ENCODE measurements around the gene VPS50. TPM values are rescaled to one million over a fixed set of nuclear protein-coding genes. Genes with fewer than 3 reads are reported as not detected.

VPS50 gene
- total and polyA plus RNA-seq, 2 donors from 2014 or later = 12.9 to 33.8 TPM

- H3K27me3 ChIP-seq (ENCODE audit: control insufficient read depth, insufficient read depth, low read length) = no peaks in the 10 kb centered on the region
- no peaks in the 10 kb centered on the region for H3K9me3 ChIP-seq (ENCODE audit: control insufficient read depth in 2 of 3, insufficient read depth in 1 of 3, low read length in 3 of 3)
- DNase-seq (no peak), FAIRE-seq (no peak)
- H3K4me3 ChIP-seq (ENCODE audit: low read length in 3 of 3) = no peak overlapping the region
- intact Hi-C loops (cut with DNase I) = no loop called here
- no peak overlapping the region for H3K27ac ChIP-seq (ENCODE audit: low read depth in 2 of 2, low read length in 2 of 2)
- H3K4me1 ChIP-seq (ENCODE audit: control insufficient read depth in 2 of 3, insufficient read depth in 2 of 3, low read depth in 1 of 3, low read length in 3 of 3) = no peaks in the 10 kb centered on the region
- H3K36me3 ChIP-seq (ENCODE audit: control insufficient read depth in 2 of 3, insufficient read depth in 3 of 3, low read length in 3 of 3) = peaks cover 0 to 16% (median 0%) of the 10 kb centered on the region in 3 donors
- no peak for TF ChIP-seq CTCF (IDR thresholded peaks at IDR 0.05; ENCODE audit: borderline replicate concordance, extremely low read depth, insufficient read depth)
- H3K9ac ChIP-seq (ENCODE audit: low read length in 3 of 3) = no peak overlapping the region
Measured at GRCh38 chr7:93310346-93310745, 78.2 kb downstream of the VPS50 start.

- no peaks in the 10 kb centered on the region for H3K27me3 ChIP-seq (ENCODE audit: control insufficient read depth, insufficient read depth, low read length)
- FAIRE-seq = no peak
- H3K9me3 ChIP-seq (ENCODE audit: control insufficient read depth in 2 of 3, insufficient read depth in 1 of 3, low read length in 3 of 3) = no peaks in the 10 kb centered on the region
- H3K4me1 ChIP-seq (ENCODE audit: control insufficient read depth in 2 of 3, insufficient read depth in 2 of 3, low read depth in 1 of 3, low read length in 3 of 3) = no peaks in the 10 kb centered on the region
- H3K4me3 ChIP-seq (ENCODE audit: low read length in 3 of 3) = no peak overlapping the region
- TF ChIP-seq CTCF (IDR thresholded peaks at IDR 0.05; ENCODE audit: borderline replicate concordance, extremely low read depth, insufficient read depth) = no peak
- intact Hi-C loops (cut with DNase I) = no loop called here
- no peak overlapping the region for H3K9ac ChIP-seq (ENCODE audit: low read length in 3 of 3)
- DNase-seq = no peak
- no peak overlapping the region for H3K27ac ChIP-seq (ENCODE audit: low read depth in 2 of 2, low read length in 2 of 2)
- peaks cover 0 to 8% (median 0%) of the 10 kb centered on the region in 3 donors for H3K36me3 ChIP-seq (ENCODE audit: control insufficient read depth in 2 of 3, insufficient read depth in 3 of 3, low read length in 3 of 3)
Measured at GRCh38 chr7:93314449-93314848, 82.3 kb downstream of the VPS50 start.

- no peak overlapping the region for H3K9ac ChIP-seq (ENCODE audit: low read length in 3 of 3)
- no peaks in the 10 kb centered on the region for H3K9me3 ChIP-seq (ENCODE audit: control insufficient read depth in 2 of 3, insufficient read depth in 1 of 3, low read length in 3 of 3)
- DNase-seq (no peak), FAIRE-seq (no peak)
- TF ChIP-seq CTCF (IDR thresholded peaks at IDR 0.05; ENCODE audit: borderline replicate concordance, extremely low read depth, insufficient read depth) = no peak
- H3K4me3 ChIP-seq (ENCODE audit: low read length in 3 of 3) = no peak overlapping the region
- H3K27me3 ChIP-seq (ENCODE audit: control insufficient read depth, insufficient read depth, low read length) = no peaks in the 10 kb centered on the region
- peaks cover 0 to 11% (median 4%) of the 10 kb centered on the region in 3 donors for H3K36me3 ChIP-seq (ENCODE audit: control insufficient read depth in 2 of 3, insufficient read depth in 3 of 3, low read length in 3 of 3)
- no peak overlapping the region for H3K27ac ChIP-seq (ENCODE audit: low read depth in 2 of 2, low read length in 2 of 2)
- intact Hi-C loops (cut with DNase I) = no loop called here
- no peaks in the 10 kb centered on the region for H3K4me1 ChIP-seq (ENCODE audit: control insufficient read depth in 2 of 3, insufficient read depth in 2 of 3, low read depth in 1 of 3, low read length in 3 of 3)
Measured at GRCh38 chr7:93315896-93316295, 83.7 kb downstream of the VPS50 start.

- Histone ChIP-seq H3K36me3 (ENCODE audit: control insufficient read depth in 2 of 3, insufficient read depth in 3 of 3, low read length in 3 of 3) (peaks cover 0 to 17% (median 6%) of the 10 kb centered on the region in 3 donors), H3K9ac (ENCODE audit: low read length in 3 of 3) (no peak overlapping the region), H3K9me3 (ENCODE audit: control insufficient read depth in 2 of 3, insufficient read depth in 1 of 3, low read length in 3 of 3) (no peaks in the 10 kb centered on the region), H3K27me3 (ENCODE audit: control insufficient read depth, insufficient read depth, low read length) (no peaks in the 10 kb centered on the region), H3K4me1 (ENCODE audit: control insufficient read depth in 2 of 3, insufficient read depth in 2 of 3, low read depth in 1 of 3, low read length in 3 of 3) (no peaks in the 10 kb centered on the region), H3K4me3 (ENCODE audit: low read length in 3 of 3) (no peak overlapping the region), H3K27ac (ENCODE audit: low read depth in 2 of 2, low read length in 2 of 2) (no peak overlapping the region)
- DNase-seq (no peak), FAIRE-seq (no peak)
- TF ChIP-seq CTCF (IDR thresholded peaks at IDR 0.05; ENCODE audit: borderline replicate concordance, extremely low read depth, insufficient read depth) = no peak
- intact Hi-C loops (cut with DNase I) = no loop called here
Measured at GRCh38 chr7:93316730-93317129, 84.6 kb downstream of the VPS50 start.

Measured in kidney (tissue), 14 donors.